NCI-H1048 (cell line): Measurements from ENCODE around the gene PPARGC1A.

ENCODE experiments used
- DNase-seq: peaks from one replicate; lab custom pipeline; 2025; lab: John Stamatoyannopoulos, UW

Gene PPARGC1A

GRCh38 chr4:23906839-23907238 lies 17.0 kb upstream of the PPARGC1A start:
- no peak for DNase-seq

DNA sequence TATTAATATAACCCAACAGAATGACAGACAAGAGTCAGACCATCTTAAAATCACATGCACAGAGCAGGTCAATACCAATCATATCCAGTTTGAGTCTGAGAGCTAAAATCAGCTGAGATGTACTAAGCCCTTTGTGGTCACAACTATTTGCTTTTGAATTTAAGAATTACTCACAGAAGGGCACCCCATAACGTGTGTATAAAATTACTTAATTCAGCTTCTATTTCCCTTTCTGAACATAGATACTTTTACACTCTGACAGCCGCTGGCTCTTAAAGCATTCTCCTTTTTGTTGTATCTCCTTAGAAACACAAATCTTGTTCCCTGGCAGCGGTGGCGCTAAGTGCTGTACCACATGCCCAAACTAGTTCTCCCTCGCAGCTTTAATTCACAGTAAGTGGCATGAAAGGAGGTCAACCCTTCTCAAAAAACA lies 14.8 kb upstream of the PPARGC1A start:
- DNase-seq, result no peak

DNA sequence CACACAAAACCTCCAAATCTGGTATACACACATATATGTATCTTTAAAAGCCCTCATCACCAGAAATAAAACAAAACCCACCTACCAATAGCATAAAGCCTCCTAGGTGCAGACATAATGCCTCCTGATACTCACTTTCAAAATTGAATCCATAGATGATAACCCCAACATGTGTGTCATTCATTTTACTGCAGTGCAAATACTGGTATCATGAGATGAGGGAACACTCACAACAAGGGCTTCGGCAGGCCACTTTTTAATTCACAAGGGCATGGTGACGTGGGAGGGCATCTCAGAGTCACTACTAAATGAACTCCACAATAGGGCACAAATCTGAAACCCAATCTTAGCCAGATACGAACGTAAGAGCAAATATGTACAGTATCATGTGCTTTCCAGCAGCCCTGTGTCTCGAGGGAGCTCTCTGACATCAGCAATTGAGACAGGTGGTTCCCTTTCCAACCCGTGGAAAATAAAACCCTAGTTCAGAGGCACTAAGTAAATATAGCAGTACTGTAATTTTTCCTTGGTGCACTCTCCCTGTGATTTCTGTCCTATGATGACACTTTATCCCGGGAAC lies 14.1 kb upstream of the PPARGC1A start:
- DNase-seq, result no peak

- DNase-seq, result no peak
Observed at GRCh38 chr4:23902222-23902804, 12.5 kb upstream of the PPARGC1A start.

DNA sequence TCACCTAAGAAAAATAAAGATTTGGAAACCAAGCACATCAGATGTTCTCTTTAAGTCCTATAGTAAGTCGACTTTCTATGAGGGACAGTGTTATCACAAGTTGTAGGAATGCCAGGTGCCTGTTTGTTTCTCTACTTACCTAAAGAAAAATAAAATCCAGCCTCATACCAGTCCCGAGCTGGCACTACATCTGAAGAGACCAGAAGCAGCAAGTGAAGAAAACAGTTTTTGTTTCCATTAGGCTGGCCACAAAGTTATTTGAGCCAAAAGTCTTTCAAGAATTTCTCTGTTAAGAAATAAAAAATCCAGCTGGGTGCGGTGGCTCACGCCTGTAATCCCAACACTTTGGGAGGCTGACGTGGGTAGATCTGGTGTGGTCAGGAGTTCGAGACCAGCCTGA lies 10.8 kb upstream of the PPARGC1A start:
- DNase-seq, result no peak

DNA sequence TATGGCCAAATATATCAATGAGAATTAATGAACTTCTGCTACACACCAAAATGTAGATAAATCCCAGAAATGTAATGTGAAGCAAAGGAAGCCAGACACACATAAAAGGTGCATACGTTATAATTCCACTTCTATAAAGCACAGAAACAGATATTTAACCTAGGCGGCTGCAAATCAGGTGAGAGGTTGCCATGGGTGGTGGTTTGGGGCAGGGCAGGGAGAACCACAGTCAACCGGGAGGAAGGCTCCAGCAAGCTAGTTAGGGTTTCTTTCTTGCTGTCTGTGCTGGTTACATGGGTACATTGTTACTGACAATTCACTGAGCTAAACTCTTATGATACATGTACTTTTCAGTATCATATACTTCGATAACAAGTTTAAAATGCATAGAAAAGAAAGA lies 9.7 kb upstream of the PPARGC1A start:
- DNase-seq, result no peak

- DNase-seq, result no peak
Observed at GRCh38 chr4:23897564-23898109, 7.8 kb upstream of the PPARGC1A start.

GRCh38 chr4:23894021-23894420 lies 4.2 kb upstream of the PPARGC1A start:
- no peak for DNase-seq

DNA sequence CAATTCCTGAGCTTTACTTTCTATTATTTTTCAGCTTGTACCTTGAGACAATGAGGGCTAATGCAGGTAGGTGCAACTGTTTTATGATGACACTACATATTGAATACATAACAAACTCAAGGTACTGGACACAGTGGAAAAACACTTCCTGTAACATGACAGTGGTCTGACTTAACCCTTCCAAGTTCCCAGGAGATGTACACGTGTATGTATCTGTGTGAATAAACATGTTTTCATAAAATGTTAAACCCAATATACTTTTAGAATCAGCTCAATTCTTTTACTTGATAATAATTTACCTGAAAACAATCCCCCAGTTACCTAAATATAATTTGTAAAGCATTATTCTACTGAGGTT lies 1.2 kb upstream of the PPARGC1A start:
- no peak for DNase-seq

- peak; percentile 18 for DNase-seq
Observed at GRCh38 chr4:23890369-23891063, 669 bp upstream of the PPARGC1A start.

DNA sequence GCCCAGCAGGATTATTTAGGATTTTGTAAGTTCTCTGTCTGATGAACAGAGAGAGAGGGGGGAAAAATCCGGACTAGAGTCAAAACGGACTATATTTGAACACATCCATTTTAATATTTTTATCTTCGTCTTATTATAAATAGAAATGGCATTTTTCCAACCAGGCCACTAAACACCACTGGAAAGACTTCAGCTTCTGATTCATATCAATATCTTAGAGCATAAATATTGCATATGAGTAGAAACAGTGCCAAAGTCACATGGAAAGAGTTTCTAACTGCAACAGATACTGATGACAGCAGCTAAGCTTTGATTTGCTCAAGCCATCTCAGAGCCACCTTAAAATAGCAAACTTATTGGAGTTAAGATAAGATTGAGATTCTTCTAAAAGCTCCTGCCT lies 456 bp downstream of the PPARGC1A start:
- no peak for DNase-seq

GRCh38 chr4:23888421-23889319 lies 1.2 kb downstream of the PPARGC1A start:
- no peak for DNase-seq

- DNase-seq, result no peak
Observed at GRCh38 chr4:23887989-23888388, 1.9 kb downstream of the PPARGC1A start.

GRCh38 chr4:23887173-23887572 lies 2.7 kb downstream of the PPARGC1A start:
- DNase-seq, result no peak

- DNase-seq, result no peak
Observed at GRCh38 chr4:23885943-23886590, 3.8 kb downstream of the PPARGC1A start.

DNA sequence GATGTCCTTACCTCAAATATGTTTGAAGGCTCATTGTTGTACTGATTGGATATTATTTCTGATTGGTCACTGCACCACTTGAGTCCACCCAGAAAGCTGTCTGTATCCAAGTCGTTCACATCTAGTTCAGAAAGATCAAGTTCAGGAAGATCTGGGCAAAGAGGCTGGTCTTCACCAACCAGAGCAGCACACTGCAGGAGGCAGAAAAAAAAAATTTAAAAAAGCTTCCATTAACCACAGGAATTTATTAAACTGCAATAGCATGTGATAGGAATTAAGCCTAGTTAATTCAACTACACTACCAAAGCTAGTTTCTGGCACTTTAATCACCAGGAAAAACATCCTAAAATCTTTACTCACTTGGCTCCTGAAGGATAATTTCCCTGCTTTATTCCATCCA lies 5.1 kb downstream of the PPARGC1A start:
- no peak for DNase-seq

GRCh38 chr4:23884261-23884660 lies 5.6 kb downstream of the PPARGC1A start:
- DNase-seq, result no peak

DNA sequence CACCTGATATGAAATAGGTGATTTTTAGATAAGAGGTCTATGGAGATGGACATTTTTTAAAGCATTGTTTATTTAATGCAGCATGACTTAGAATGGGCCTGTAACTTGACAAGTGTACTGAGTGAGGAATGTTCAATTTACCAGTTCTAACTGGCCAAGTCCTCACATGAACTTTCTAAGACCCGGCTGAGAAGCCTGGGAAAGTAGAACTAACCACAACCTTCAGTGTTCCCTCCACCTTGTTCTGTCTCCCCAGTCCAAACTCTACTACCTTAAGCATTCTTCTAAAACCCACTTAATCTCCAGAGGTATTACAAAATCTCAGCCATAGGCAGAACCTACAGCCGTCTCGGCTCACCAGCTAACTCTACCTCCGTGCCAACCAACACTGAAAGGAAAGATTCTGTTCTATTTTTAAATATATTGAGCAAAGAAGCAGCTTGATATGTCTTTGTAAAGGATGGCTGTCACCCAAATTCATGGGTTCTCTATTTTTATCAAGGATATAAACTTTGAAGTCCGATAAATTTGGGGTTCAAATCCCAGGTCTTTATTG lies 6.8 kb downstream of the PPARGC1A start:
- no peak for DNase-seq

DNA sequence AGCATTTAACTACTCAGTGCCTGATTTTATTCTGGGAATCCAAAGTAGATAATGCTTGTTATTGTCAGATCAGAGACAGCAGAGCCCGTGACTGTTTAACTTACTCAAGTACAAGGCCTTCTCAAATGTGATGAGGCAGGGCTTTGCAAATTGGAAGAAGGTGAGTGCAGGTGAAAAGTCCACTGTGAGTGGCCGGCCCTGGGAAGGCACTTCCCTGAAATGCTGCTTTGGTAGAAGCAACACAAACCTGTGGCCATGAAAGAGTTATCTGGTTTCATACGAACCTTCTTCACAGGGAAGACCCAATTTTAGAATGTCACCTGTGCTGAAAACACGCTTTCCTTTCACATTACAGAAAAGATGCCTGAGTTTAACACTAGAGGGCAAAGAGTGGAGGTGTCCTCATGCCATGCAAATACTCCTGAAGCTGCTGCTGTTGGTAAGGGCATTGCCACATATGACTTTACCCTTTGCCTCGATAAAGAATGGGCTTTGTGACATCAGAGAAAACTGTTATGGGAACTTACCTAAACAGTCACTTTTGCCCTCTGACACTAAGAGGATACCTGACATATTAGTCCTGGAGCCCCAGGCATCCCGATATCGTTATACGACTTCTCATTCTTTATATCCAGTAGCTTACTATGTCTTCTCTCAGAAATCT lies 8.0 kb downstream of the PPARGC1A start:
- no peak for DNase-seq

GRCh38 chr4:23881052-23881501 lies 8.8 kb downstream of the PPARGC1A start:
- no peak for DNase-seq
